Measurements from ENCODE around the gene TREML4.

TREML4 gene

DNA sequence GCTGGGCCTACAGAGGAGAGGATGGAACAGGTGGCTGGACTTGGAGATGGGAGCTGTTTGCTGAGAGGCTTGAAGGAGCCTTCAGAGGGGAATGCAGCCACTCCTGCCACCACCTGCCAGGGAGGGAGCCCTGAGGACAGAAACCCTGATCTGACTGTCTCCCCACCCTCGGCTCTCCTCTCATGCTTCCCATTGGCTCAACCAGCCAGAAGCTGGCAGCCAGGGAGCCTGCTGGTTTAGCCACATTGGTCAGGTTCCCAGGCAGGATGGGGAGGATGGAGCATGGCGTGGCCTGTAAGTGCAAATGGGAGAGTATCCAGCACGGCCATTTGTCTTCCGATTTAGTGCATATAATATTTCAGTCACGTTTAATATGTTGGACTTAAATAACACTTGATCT lies 45.6 kb downstream of the TREML4 start:
- DNase-seq, result no peak
- Histone ChIP-seq H3K4me3 (no peak overlapping the region), H3K9me3 (no peaks in the 10 kb centered on the region), H3K36me3 (no peaks in the 10 kb centered on the region), H3K27me3 (peaks cover 0 to 19% of the 10 kb centered on the region in 2 donors), H3K27ac (no peak overlapping the region), H3K4me1 (no peaks in the 10 kb centered on the region)
- no peak for TF ChIP-seq CTCF (IDR thresholded peaks at IDR 0.05)
- intact Hi-C loops (cut with DNase I; ENCODE audit: low total_unique reads), result no loop called here

- peaks cover 0 to 19% of the 10 kb centered on the region in 2 donors for H3K27me3 ChIP-seq
- no peak overlapping the region for H3K27ac ChIP-seq
- no peak for DNase-seq
- intact Hi-C loops (cut with DNase I; ENCODE audit: low total_unique reads), result no loop called here
- no peaks in the 10 kb centered on the region for H3K4me1 ChIP-seq
- H3K36me3 ChIP-seq, result no peaks in the 10 kb centered on the region
- no peak overlapping the region for H3K4me3 ChIP-seq
- no peaks in the 10 kb centered on the region for H3K9me3 ChIP-seq
- no peak for TF ChIP-seq CTCF (IDR thresholded peaks at IDR 0.05)
These were observed 46.1 kb downstream of the TREML4 start for GRCh38 chr6:41274256-41274655.

- DNase-seq, result no peak
- H3K27me3 ChIP-seq, result peaks cover 0 to 19% of the 10 kb centered on the region in 2 donors
- intact Hi-C loops (cut with DNase I; ENCODE audit: low total_unique reads), result no loop called here
- no peak overlapping the region for H3K4me3 ChIP-seq
- no peak for TF ChIP-seq CTCF (IDR thresholded peaks at IDR 0.05)
- no peaks in the 10 kb centered on the region for H3K4me1 ChIP-seq
- no peaks in the 10 kb centered on the region for H3K36me3 ChIP-seq
- no peaks in the 10 kb centered on the region for H3K9me3 ChIP-seq
- H3K27ac ChIP-seq, result no peak overlapping the region
These were observed 47.3 kb downstream of the TREML4 start for GRCh38 chr6:41275489-41275888.

DNA sequence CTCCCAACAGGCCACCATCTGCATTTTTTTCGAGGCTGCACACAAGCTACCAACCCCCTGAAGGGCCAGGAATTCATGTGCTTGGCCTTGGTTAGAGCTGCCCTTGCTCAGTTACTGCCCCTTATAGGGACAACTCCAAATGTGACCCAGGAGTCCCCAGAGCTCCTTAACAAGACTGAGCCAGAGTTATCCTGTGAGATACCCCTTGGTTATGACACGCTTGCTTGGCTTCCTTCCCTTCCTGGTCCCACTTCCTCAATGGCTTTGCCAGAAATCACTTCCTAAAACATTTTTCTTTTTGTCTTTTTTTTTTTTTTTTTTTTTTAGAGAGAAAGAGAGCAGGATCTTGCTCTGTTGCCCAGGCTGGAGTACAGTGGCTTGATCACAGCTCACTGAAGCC lies 49.5 kb downstream of the TREML4 start:
- H3K4me3 ChIP-seq, result no peak overlapping the region
- DNase-seq, result no peak
- H3K27ac ChIP-seq, result no peak overlapping the region
- TF ChIP-seq CTCF (IDR thresholded peaks at IDR 0.05), result no peak
- intact Hi-C loops (cut with DNase I; ENCODE audit: low total_unique reads), result no loop called here
- no peaks in the 10 kb centered on the region for H3K4me1 ChIP-seq
- no peaks in the 10 kb centered on the region for H3K9me3 ChIP-seq
- peaks cover 0 to 21% of the 10 kb centered on the region in 2 donors for H3K27me3 ChIP-seq
- H3K36me3 ChIP-seq, result no peaks in the 10 kb centered on the region

DNA sequence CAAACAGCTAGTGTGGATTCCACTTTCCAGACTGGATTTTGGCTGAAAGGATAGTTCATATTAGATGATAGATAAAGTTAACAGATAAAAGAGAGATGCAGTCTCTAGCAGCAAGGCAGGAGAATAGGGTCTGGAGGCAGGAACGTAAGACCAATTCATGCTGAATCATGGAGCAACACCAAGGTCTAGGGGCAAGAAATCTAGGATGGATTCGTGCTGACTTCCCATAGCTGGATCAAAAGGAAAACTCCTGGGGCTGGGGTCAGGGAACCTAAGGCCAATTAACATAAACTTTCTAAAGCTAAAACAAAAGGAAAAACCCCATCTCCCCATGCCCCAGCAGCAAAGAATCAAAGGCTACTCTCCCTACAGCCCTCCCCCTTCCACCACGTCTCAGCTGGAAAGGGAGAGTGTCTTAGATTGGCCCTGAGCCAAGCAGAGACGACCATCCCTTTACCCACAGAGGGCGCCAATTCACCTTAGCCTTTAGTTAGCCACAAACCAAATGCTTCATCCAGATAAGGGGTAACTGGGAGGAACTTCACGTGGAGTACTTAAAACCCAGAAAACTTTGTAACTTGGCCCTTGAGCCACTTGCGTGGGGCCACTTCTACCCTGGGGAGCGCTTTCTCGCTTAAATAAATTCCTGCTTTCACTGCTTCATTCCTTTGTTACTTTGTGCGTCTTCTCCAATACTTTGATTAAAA lies 50.7 kb downstream of the TREML4 start:
- TF ChIP-seq CTCF (IDR thresholded peaks at IDR 0.05), result peak in 1 of 2 experiments; percentile 14
- Histone ChIP-seq H3K4me1 (no peaks in the 10 kb centered on the region), H3K27me3 (peaks cover 0 to 19% of the 10 kb centered on the region in 2 donors), H3K27ac (no peak overlapping the region), H3K36me3 (no peaks in the 10 kb centered on the region), H3K9me3 (no peaks in the 10 kb centered on the region), H3K4me3 (no peak overlapping the region)
- DNase-seq, result peak in 1 of 2 donors; percentile 39
- intact Hi-C loops (cut with DNase I; ENCODE audit: low total_unique reads), result no loop called here
